MM.1S (cell line): Measurements from ENCODE around the gene METTL9.
"Not testable (repeated sequence)": the region's sequence is repeated elsewhere in the genome, so short reads cannot be mapped to it uniquely, and the experiment has no call there.

Source experiments
- DNase-seq: peaks from one replicate; pipeline ENCODE4 v3.0.0-alpha.2; 2015
- H2AFZ ChIP-seq: fragments of 300-600 bp; sonication (generic); 2 replicates; pipeline ENCODE4 v1.6.0; 2016; ENCODE audit warnings: antibody characterized with exemption, low read length
- H3F3A ChIP-seq: fragments of 300-600 bp; sonication (generic); 2 replicates; pipeline ENCODE4 v1.6.1; 2016; ENCODE audit warnings: mild to moderate bottlenecking, antibody characterized with exemption, low read length, moderate library complexity, mixed read lengths; ENCODE audit not compliant: insufficient read depth
- H3K27ac ChIP-seq: fragments of 300-600 bp; sonication (generic); 2 replicates; pipeline ENCODE4 v1.5.1; 2016; ENCODE audit warnings: mild to moderate bottlenecking, low read length
- H3K27me3 ChIP-seq: fragments of 300-600 bp; sonication (generic); replicated peaks from 2 replicates; pipeline ENCODE4 v1.6.0; 2016; ENCODE audit warnings: low read length; ENCODE audit not compliant: insufficient read depth
- H3K36me3 ChIP-seq: fragments of 300-600 bp; sonication (generic); replicated peaks from 2 replicates; pipeline ENCODE4 v1.6.1; 2016; ENCODE audit warnings: mild to moderate bottlenecking, low read length, mixed read lengths; ENCODE audit not compliant: insufficient read depth
- H3K4me1 ChIP-seq: fragments of 300-600 bp; sonication (generic); 2 replicates; pipeline ENCODE4 v1.6.1; 2016; ENCODE audit warnings: low read length, mixed read lengths
- H3K4me2 ChIP-seq: fragments of 300-600 bp; sonication (generic); 2 replicates; pipeline ENCODE4 v1.6.0; 2016; ENCODE audit warnings: low read depth, low read length
- H3K4me3 ChIP-seq: fragments of 300-600 bp; sonication (generic); 2 replicates; pipeline ENCODE4 v1.5.1; 2016; ENCODE audit warnings: low read length, mixed read lengths
- H3K79me2 ChIP-seq: fragments of 300-600 bp; sonication (generic); 2 replicates; pipeline ENCODE4 v1.6.1; 2016; ENCODE audit warnings: mixed run types, low read length, mixed read lengths
- H3K9ac ChIP-seq: fragments of 300-600 bp; sonication (generic); 2 replicates; pipeline ENCODE4 v1.6.1; 2016; ENCODE audit warnings: low read length, mixed read lengths
- H3K9me2 ChIP-seq: fragments of 300-600 bp; sonication (generic); replicated peaks from 2 replicates; pipeline ENCODE4 v1.6.1; 2016; ENCODE audit warnings: mild to moderate bottlenecking, low read length, mixed read lengths; ENCODE audit not compliant: insufficient read depth
- H3K9me3 ChIP-seq: fragments of 300-600 bp; sonication (generic); replicated peaks from 2 replicates; pipeline ENCODE4 v1.6.1; 2016; ENCODE audit warnings: mild to moderate bottlenecking, low read length, mixed read lengths; ENCODE audit not compliant: insufficient read depth
- H4K20me1 ChIP-seq: fragments of 300-600 bp; sonication (generic); 2 replicates; pipeline ENCODE4 v1.6.1; 2016; ENCODE audit warnings: mild to moderate bottlenecking, low read length, moderate library complexity, mixed read lengths; ENCODE audit not compliant: insufficient read depth
- EZH2 ChIP-seq: fragments of 300-600 bp; sonication (generic); optimal IDR thresholded peaks from 2 replicates; pipeline ENCODE3; 2017; ENCODE audit warnings: low read depth, mild to moderate bottlenecking, antibody characterized with exemption, low read length, mixed read lengths
- EZH2phosphoT487 ChIP-seq: fragments of 300-600 bp; sonication (generic); IDR thresholded peaks from 2 replicates; pipeline ENCODE4 v1.6.1; 2018; ENCODE audit warnings: antibody characterized with exemption, low read length
- TF ChIP-seq, protein P1 (sequence below): fragments of 300-600 bp; sonication (generic); IDR thresholded peaks from 2 replicates; pipeline ENCODE4 v1.5.1; 2016; ENCODE audit warnings: antibody characterized with exemption, low read length, mixed read lengths

METTL9 gene

GRCh38 chr16:21626659-21627277, 27.4 kb downstream of the METTL9 start:
- H3K9ac ChIP-seq = no peak overlapping the region
- no peak overlapping the region for H2AFZ ChIP-seq
- H4K20me1 ChIP-seq = no peaks in the 10 kb centered on the region
- no peaks in the 10 kb centered on the region for H3F3A ChIP-seq
- no peak overlapping the region for H3K4me3 ChIP-seq
- no peaks in the 10 kb centered on the region for H3K9me2 ChIP-seq
- no peaks in the 10 kb centered on the region for H3K4me1 ChIP-seq
- H3K79me2 ChIP-seq = peaks cover 6% of the 10 kb centered on the region; the same call in 1 of the 2 replicates
- TF ChIP-seq, protein P1, sequence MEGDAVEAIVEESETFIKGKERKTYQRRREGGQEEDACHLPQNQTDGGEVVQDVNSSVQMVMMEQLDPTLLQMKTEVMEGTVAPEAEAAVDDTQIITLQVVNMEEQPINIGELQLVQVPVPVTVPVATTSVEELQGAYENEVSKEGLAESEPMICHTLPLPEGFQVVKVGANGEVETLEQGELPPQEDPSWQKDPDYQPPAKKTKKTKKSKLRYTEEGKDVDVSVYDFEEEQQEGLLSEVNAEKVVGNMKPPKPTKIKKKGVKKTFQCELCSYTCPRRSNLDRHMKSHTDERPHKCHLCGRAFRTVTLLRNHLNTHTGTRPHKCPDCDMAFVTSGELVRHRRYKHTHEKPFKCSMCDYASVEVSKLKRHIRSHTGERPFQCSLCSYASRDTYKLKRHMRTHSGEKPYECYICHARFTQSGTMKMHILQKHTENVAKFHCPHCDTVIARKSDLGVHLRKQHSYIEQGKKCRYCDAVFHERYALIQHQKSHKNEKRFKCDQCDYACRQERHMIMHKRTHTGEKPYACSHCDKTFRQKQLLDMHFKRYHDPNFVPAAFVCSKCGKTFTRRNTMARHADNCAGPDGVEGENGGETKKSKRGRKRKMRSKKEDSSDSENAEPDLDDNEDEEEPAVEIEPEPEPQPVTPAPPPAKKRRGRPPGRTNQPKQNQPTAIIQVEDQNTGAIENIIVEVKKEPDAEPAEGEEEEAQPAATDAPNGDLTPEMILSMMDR = no peak
- no peak for TF ChIP-seq EZH2
- no peak for TF ChIP-seq EZH2phosphoT487
- no peak for DNase-seq
- no peak overlapping the region for H3K4me2 ChIP-seq
- peaks cover 4% of the 10 kb centered on the region for H3K36me3 ChIP-seq
- H3K27me3 ChIP-seq = no peaks in the 10 kb centered on the region
- H3K9me3 ChIP-seq = no peaks in the 10 kb centered on the region
- no peak overlapping the region for H3K27ac ChIP-seq

DNA sequence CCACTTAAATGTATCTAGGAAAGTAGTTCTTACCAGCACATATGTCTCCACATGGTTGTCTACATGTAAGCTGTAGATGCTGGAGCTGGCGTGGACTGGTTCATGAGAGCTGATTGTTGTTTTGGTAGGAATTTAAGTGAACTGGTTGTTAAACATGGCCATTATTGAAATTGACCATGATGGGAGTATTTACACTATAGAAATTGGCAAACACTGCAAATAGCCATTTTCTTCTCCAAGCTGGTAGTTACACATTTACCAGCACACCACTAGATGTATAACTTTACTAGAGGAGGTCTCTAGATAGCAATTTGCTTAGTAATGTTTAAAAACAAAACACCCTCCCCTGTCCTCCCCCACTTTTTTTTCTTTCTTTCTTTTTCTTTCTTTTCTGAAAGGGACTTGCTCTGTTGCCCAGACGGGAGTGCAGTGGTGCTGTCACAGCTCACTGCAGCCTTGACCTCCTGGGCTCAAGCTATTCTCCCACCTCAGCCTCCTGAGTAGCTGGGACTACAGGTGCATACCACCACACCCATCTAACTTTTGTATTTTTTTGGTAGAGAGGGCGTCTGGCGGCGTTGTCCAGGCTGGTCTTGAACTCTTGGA, 28.8 kb downstream of the METTL9 start:
- H3K4me2 ChIP-seq = no peak overlapping the region
- H3K27me3 ChIP-seq = no peaks in the 10 kb centered on the region
- H3K27ac ChIP-seq = no peak overlapping the region
- no peak overlapping the region for H3K9ac ChIP-seq
- peaks cover 6% of the 10 kb centered on the region; the same call in 1 of the 2 replicates for H3K79me2 ChIP-seq
- no peak overlapping the region for H2AFZ ChIP-seq
- no peak overlapping the region for H3K4me3 ChIP-seq
- TF ChIP-seq EZH2phosphoT487 = no peak
- TF ChIP-seq EZH2 = no peak
- TF ChIP-seq, protein P1 = no peak
- no peaks in the 10 kb centered on the region for H4K20me1 ChIP-seq
- no peaks in the 10 kb centered on the region for H3K9me2 ChIP-seq
- no peaks in the 10 kb centered on the region for H3K4me1 ChIP-seq
- H3F3A ChIP-seq = no peaks in the 10 kb centered on the region
- H3K9me3 ChIP-seq = no peaks in the 10 kb centered on the region
- H3K36me3 ChIP-seq = peaks cover 4% of the 10 kb centered on the region
- DNase-seq = no peak

- H3K79me2 ChIP-seq = peaks cover 6% of the 10 kb centered on the region; the same call in 1 of the 2 replicates
Measured at GRCh38 chr16:21628772-21629171, 29.4 kb downstream of the METTL9 start.

GRCh38 chr16:21629616-21630539, 30.5 kb downstream of the METTL9 start:
- H3K27ac ChIP-seq, H4K20me1 ChIP-seq, H3F3A ChIP-seq, H3K4me1 ChIP-seq, H3K4me2 ChIP-seq, DNase-seq, H3K36me3 ChIP-seq, H2AFZ ChIP-seq, H3K9me2 ChIP-seq, H3K79me2 ChIP-seq, H3K9ac ChIP-seq, H3K4me3 ChIP-seq, H3K9me3 ChIP-seq, H3K27me3 ChIP-seq: not testable (repeated sequence)

More at GRCh38 chr16:21628772-21629171, 29.4 kb downstream of the METTL9 start:
- no peak overlapping the region for H2AFZ ChIP-seq
- H3K27ac ChIP-seq = no peak overlapping the region
- H3K9me2 ChIP-seq = no peaks in the 10 kb centered on the region
- no peaks in the 10 kb centered on the region for H3K9me3 ChIP-seq
- H3K9ac ChIP-seq = no peak overlapping the region
- TF ChIP-seq EZH2phosphoT487 = no peak
- TF ChIP-seq, protein P1 = no peak
- TF ChIP-seq EZH2 = no peak
- no peak for DNase-seq
- H3K4me3 ChIP-seq = no peak overlapping the region
- H4K20me1 ChIP-seq = no peaks in the 10 kb centered on the region
- H3K36me3 ChIP-seq = peaks cover 4% of the 10 kb centered on the region
- H3K27me3 ChIP-seq = no peaks in the 10 kb centered on the region
- no peaks in the 10 kb centered on the region for H3F3A ChIP-seq
- H3K4me1 ChIP-seq = no peaks in the 10 kb centered on the region
- H3K4me2 ChIP-seq = no peak overlapping the region

DNA sequence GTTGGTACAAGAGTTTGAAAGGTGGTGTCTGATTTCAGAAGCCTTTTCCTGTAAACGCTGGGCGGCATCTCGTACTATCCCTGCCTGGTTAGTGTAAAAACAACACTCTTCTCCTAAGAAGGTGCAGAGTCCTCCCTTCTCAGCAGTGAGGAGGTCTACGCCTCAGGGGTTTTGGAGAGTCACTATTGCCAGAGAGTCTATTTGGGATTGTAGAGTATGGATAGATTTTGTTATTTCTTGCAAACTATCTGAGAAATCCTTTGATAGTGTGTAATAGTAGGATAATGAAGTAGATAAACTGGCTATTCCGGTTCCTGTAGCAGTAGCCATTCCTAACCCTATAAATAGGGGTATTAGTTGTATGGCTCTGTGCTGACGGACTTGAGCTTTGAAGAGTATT, 31.5 kb downstream of the METTL9 start:
- not testable (repeated sequence) for H3F3A ChIP-seq, H2AFZ ChIP-seq, H3K27ac ChIP-seq, H3K4me2 ChIP-seq, H3K9ac ChIP-seq, H3K27me3 ChIP-seq, H4K20me1 ChIP-seq, H3K79me2 ChIP-seq, H3K36me3 ChIP-seq, H3K4me1 ChIP-seq, H3K9me2 ChIP-seq, H3K4me3 ChIP-seq, H3K9me3 ChIP-seq, DNase-seq
